Transverse colon (tissue), 4 donors: ENCODE results near the gene CCT8L2. TPM values are rescaled to one million over a fixed set of nuclear protein-coding genes. Genes with fewer than 3 reads are reported as not detected.
A peak's percentile ranks its signal among the peaks of the same experiment; 100 is the strongest.
"Not testable (repeated sequence)": the region's sequence is repeated elsewhere in the genome, so short reads cannot be mapped to it uniquely, and the experiment has no call there.

Source experiments
- DNase-seq: peaks from one replicate; pipeline ENCODE4 v3.0.0-alpha.2; 2019
- H3K27ac ChIP-seq, 4 donors: fragments of 200-600 bp; sonication (generic); 2 replicates each; pipeline ENCODE4 v1.5.1; 2016 to 2018; ENCODE audit warnings: inconsistent platforms in 4 of 4
- H3K27me3 ChIP-seq: fragments of 200-600 bp; sonication (generic); 2 replicates; pipeline ENCODE4 v1.5.1; 2017; ENCODE audit warnings: inconsistent platforms
- H3K36me3 ChIP-seq, 4 donors: fragments of 200-600 bp; sonication (generic); 2 replicates each; pipeline ENCODE4 v1.5.1; 2017 to 2019; ENCODE audit warnings: inconsistent platforms in 4 of 4
- H3K4me1 ChIP-seq, 4 donors: fragments of 200-600 bp; sonication (generic); 2 replicates each; pipeline ENCODE4 v1.5.1; 2017 to 2020; ENCODE audit warnings: inconsistent platforms in 4 of 4
- H3K4me3 ChIP-seq, 4 donors: fragments of 200-600 bp; sonication (generic); 1 replicate in 1 of 4; 2 replicates in 3 of 4; pipeline versions ENCODE4 v1.5.1 to v1.6.1; 2017 to 2019; ENCODE audit warnings: inconsistent platforms in 4 of 4
- H3K9me3 ChIP-seq, 2 donors: fragments of 200-600 bp; sonication (generic); 2 replicates each; pipeline ENCODE4 v1.5.1; 2017 to 2019; ENCODE audit warnings: inconsistent platforms in 2 of 2
- EP300 ChIP-seq: sonication (generic); formaldehyde crosslinking; IDR thresholded peaks from one replicate; pipeline ENCODE4 v1.6.1; 2017; ENCODE audit warnings: antibody characterized with exemption, low read depth
- POLR2A ChIP-seq: fragments of 450-650 bp; IDR thresholded peaks from one replicate; pipeline ENCODE4 v1.6.1; 2016; ENCODE audit warnings: antibody characterized with exemption, mild to moderate bottlenecking, moderate library complexity
- POLR2AphosphoS5 ChIP-seq, 3 donors: sonication (generic); formaldehyde crosslinking; IDR thresholded peaks; one replicate each; pipeline ENCODE4 v1.6.1; 2016; ENCODE audit warnings: antibody characterized with exemption in 3 of 3
- WGBS, 2 donors: methylation state at CpG; one replicate each; pipeline ENCODE4 v1.1.5; 2018; ENCODE audit warnings: low coverage in 1 of 2; 5-methylcytosine and 5-hydroxymethylcytosine counted together
- in situ Hi-C, 4 donors: fragments of 200-750 bp; cut with MboI; loops; one replicate each; pipeline versions ENCODE4 v1.15.0 to v1.15.1; 2017; ENCODE audit warnings: low sequenced_read_pairs in 3 of 4, low pct_ligation_motif_present in 1 of 4, low pct_unique_long_range_greater_than_20kb in 1 of 4
- intact Hi-C: fragments of 100-400 bp; cut with DNase I; formaldehyde crosslinking; loops from one replicate; pipeline ENCODE4 v1.15.1; 2023; ENCODE audit warnings: low total_unique reads
- total RNA-seq, 4 donors: library from RNA; depleted of rRNA; stranded (reverse); fragments of >200 nt; gene quantifications; one replicate each; pipeline ENCODE4 v1.1.0, GENCODE V29; 2016
- TF ChIP-seq, protein P1 (sequence below), 5 experiments: fragments of 200-600 bp in 3 of 5; fragments of 450-650 bp in 2 of 5; sonication (generic) in 3 of 5; IDR thresholded peaks; 1 replicate in 2 of 5; 2 replicates in 3 of 5; pipeline ENCODE4 v1.5.1; 2016 to 2017; ENCODE audit warnings: antibody characterized with exemption in 5 of 5, inconsistent platforms in 3 of 5, mild to moderate bottlenecking in 2 of 5, moderate library complexity in 1 of 5

Gene CCT8L2
- total RNA-seq, 4 donors from 2014 or later, result not detected

DNA sequence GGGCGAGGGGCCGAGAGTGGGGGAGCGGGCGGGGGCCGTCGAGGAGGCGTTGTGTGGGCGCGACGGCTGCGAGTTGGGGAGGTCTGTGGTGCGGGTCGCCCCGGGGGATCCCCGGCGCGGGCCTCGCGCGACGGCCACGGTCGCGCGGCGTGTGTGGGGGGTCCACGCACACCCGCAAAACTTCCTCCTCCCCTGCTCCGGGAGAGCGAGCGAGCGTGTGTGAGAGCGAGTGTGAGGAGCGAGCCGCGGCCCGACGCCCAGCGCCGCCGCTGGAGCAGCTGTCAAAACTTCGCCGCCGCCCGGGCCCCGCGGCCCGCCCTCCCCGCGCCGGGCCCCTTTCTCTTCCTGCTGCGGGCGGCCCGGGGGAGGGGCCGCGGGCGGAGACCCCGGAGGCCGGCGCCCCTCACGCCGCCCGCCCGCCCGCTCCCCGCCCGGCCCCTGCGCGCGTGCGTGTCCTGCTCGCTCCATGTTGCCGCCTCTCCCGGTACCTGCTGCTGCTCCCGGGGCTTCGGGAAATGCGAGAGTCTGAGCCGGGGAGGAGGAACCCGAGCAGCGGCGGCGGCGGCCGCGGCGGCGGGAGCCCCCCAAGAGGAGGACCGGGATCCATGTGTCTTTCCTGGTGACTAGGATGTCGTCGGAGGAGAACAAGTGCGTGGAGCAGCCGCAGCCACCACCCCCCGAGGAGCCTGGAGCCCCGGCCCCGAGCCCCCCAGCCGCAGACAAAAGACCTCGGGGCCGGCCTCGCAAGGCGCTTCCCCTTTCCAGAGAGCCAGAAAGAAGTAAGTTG, 9.0 kb upstream of the CCT8L2 start:
- intact Hi-C loops (no loop called here), in situ Hi-C loops (no loop called here)
- Histone ChIP-seq H3K4me3 (peak overlapping the region in 3 of 4 donors; percentile 16 to 46 (median 34)), H3K4me1 (no peaks in the 10 kb centered on the region), H3K36me3 (no peaks in the 10 kb centered on the region), H3K27ac (peak overlapping the region; percentile 61 to 75 (median 71)), H3K9me3 (peaks cover 0 to 5% of the 10 kb centered on the region in 2 donors), H3K27me3 (peaks cover 42% of the 10 kb centered on the region)
- TF ChIP-seq, protein P1, sequence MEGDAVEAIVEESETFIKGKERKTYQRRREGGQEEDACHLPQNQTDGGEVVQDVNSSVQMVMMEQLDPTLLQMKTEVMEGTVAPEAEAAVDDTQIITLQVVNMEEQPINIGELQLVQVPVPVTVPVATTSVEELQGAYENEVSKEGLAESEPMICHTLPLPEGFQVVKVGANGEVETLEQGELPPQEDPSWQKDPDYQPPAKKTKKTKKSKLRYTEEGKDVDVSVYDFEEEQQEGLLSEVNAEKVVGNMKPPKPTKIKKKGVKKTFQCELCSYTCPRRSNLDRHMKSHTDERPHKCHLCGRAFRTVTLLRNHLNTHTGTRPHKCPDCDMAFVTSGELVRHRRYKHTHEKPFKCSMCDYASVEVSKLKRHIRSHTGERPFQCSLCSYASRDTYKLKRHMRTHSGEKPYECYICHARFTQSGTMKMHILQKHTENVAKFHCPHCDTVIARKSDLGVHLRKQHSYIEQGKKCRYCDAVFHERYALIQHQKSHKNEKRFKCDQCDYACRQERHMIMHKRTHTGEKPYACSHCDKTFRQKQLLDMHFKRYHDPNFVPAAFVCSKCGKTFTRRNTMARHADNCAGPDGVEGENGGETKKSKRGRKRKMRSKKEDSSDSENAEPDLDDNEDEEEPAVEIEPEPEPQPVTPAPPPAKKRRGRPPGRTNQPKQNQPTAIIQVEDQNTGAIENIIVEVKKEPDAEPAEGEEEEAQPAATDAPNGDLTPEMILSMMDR (IDR thresholded peaks at IDR 0.05), result no peak
- TF ChIP-seq EP300, result no peak
- no peak for TF ChIP-seq POLR2A
- TF ChIP-seq POLR2AphosphoS5 (IDR thresholded peaks at IDR 0.05), result no peak
- DNase-seq, result no peak
- 65% methylated on average over 46 of the region's 100 CpGs; no CpG with 5 or more reads in 1 of the 2 donors for WGBS, 2 donors

DNA sequence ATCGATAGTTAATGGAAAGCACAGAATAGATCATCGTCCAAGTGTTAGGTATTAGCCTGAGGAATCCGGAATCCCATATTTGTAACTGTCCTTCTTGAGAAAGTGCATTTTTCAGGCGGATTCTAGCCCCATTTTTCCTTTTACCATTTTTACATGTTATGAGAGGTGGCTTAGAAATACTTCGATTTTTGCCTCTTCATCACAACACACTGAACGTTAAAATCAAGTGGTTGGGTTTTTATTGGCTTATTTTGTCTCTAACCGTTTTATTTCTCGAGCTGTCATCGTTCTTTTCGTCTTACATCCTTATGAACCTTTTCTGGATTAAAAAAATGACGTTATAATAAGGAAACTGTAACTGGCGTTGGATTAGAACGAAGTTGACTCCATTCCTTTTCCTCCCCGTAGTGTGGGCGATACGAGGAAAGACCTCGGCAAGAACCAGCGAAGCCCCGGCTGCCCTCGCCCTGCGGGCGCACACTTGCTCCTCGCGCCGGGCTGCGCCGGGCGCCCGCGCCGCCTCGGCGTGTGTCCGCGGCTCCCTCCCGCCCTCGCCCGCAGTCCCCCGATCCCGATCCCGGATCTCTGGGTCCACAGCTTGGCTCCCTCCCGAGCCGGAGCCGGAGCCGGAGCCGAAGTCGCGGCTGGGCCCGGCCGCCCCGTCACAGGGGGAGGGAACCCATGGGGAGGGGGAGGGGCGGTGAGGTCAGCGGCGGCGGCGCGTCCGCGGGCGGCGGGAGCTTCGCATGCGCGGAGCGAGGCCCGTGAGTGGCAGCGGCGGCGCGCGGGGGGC, 8.2 kb upstream of the CCT8L2 start:
- H3K4me1 ChIP-seq, intact Hi-C loops, H3K9me3 ChIP-seq, H3K36me3 ChIP-seq, in situ Hi-C loops: not testable (repeated sequence)
- Histone ChIP-seq H3K27me3 (peaks cover 42% of the 10 kb centered on the region), H3K27ac (peak overlapping the region in 3 of 4 donors; percentile 69 to 75 (median 73)), H3K4me3 (peak overlapping the region in 3 of 4 donors; percentile 16 to 46 (median 34))
- peak; percentile 38 for DNase-seq
- WGBS, 2 donors, result 31 to 42% methylated on average over 7 to 41 of the region's 71 CpGs

DNA sequence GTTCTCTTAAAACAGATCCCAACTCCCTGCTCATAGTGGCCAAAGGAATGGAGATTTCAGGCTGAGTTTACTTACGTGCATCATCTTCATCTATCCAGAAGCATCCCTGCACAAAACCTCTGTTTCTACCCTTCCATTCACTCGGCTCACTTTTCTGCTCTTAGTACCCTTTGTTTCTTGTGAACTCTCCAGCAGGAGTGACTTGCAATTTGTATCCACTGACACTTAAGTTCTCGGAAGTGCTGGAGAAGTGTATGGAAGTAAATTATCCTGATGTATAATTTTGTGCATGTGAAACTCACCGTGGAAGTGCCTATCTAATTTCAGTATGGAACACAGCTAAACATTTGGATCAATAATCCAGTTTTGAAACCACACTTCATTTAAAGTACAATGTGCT, 7.0 kb upstream of the CCT8L2 start:
- H3K9me3 ChIP-seq, H3K27ac ChIP-seq, H3K4me3 ChIP-seq, intact Hi-C loops, in situ Hi-C loops, DNase-seq, H3K36me3 ChIP-seq, H3K4me1 ChIP-seq: not testable (repeated sequence)
- H3K27me3 ChIP-seq, result peaks cover 40% of the 10 kb centered on the region
- WGBS, 2 donors, result 42 to 51% methylated on average over 4 of the region's 4 CpGs

DNA sequence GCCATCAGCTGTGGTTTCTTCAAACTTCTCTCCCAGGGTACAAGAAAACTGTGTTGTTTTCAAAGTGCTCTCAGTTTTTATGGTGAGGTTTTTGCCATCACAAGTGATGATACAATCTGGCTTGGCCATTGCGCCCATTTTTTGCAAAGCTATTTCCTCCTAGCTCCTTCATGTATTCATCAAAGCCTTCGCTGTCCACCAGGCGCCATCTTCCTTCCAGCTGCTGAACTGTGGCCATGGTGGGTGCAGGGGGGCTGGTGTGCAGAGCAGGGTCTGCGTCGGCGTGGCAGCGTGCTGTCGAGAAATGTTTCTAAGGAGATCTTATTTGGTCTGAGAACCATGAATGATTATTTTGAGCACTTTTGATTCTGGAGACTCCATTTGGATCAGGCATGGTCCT, 2.6 kb upstream of the CCT8L2 start:
- H3K27ac ChIP-seq, in situ Hi-C loops, H3K4me1 ChIP-seq, H3K4me3 ChIP-seq, H3K9me3 ChIP-seq, DNase-seq, intact Hi-C loops, H3K36me3 ChIP-seq, H3K27me3 ChIP-seq: not testable (repeated sequence)
- 86% methylated on average over 8 of the region's 8 CpGs; no CpG with 5 or more reads in 1 of the 2 donors for WGBS, 2 donors

DNA sequence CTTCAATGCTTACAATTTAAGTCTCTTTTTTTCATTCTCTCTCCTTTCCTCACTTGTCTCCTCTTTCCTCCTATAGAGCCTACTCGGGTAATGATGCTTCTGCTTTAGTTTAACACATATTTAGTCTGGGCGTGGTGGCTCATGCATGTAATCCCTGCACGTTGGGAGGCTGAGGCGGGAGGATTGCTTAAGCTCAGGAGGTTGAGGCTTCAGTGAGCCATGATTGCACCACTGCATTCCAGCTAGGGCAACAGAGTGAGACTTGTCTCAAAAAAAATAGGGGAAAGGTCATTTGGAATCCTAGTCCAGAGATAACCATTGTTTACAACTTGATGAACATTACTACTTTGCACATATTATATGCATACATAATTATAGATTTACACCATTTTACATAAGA, 1.4 kb upstream of the CCT8L2 start:
- Histone ChIP-seq H3K27ac (no peak overlapping the region), H3K27me3 (no peaks in the 10 kb centered on the region), H3K4me3 (no peak overlapping the region), H3K9me3 (no peaks in the 10 kb centered on the region), H3K36me3 (no peaks in the 10 kb centered on the region), H3K4me1 (no peaks in the 10 kb centered on the region)
- in situ Hi-C loops (no loop called here), intact Hi-C loops (no loop called here)
- no peak for DNase-seq
- WGBS, 2 donors, result 82 to 87% methylated on average over 2 to 4 of the region's 4 CpGs
- TF ChIP-seq EP300 (no peak), POLR2A (no peak), POLR2AphosphoS5 (IDR thresholded peaks at IDR 0.05) (no peak)
- TF ChIP-seq, protein P1 (IDR thresholded peaks at IDR 0.05), result no peak

DNA sequence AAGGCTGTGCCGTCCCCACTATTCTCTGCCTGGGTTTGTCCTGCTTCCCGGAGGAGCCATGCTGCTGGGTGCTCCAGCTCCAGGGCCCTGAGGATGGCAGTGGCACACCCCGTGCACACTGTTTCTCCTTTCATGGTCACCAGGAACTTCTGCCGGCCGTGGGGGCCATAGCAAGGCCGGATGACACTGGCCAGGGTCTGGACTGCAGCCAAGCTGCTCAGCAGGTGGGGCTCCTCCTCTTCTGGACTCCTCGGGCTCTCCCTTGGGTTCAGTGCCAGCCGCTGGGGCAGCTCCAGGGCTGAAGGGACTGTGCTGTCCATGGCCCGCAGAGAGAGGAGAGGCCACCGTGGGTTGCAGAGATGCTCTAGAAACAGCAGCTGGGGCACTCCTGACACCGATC, 379 bp downstream of the CCT8L2 start:
- H3K36me3 ChIP-seq, H3K4me1 ChIP-seq, H3K4me3 ChIP-seq, in situ Hi-C loops, intact Hi-C loops, H3K27ac ChIP-seq, DNase-seq, H3K9me3 ChIP-seq, H3K27me3 ChIP-seq: not testable (repeated sequence)
- WGBS, 2 donors, result 80% methylated on average over 11 of the region's 11 CpGs; no CpG with 5 or more reads in 1 of the 2 donors

DNA sequence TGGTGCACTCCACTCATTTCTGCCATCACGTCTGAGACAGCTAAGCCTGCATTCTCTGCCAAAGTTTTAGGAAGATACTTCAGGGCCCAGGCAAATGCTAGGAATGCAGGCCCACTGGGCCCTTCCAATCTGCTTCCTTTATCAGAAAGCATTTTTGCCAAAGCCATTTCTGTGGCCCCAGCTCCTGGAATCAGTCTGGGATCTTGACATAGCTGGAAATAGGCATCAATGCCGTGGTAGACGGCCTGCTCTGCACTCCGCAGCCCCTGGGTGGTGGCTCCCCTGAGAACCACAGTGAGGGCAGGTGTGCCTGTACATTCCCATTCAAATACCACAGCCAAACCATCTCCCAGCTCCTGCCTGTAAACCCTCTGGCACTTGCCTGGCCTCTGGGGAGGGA, 1.5 kb downstream of the CCT8L2 start:
- H3K4me3 ChIP-seq, in situ Hi-C loops, intact Hi-C loops, H3K4me1 ChIP-seq, H3K36me3 ChIP-seq, H3K27ac ChIP-seq, H3K9me3 ChIP-seq, DNase-seq, H3K27me3 ChIP-seq: not testable (repeated sequence)
- 83% methylated on average over 1 to 4 of the region's 4 CpGs for whole genome bisulfite sequencing, 2 donors
